ENCODE data around the gene RFT1.

DNA sequence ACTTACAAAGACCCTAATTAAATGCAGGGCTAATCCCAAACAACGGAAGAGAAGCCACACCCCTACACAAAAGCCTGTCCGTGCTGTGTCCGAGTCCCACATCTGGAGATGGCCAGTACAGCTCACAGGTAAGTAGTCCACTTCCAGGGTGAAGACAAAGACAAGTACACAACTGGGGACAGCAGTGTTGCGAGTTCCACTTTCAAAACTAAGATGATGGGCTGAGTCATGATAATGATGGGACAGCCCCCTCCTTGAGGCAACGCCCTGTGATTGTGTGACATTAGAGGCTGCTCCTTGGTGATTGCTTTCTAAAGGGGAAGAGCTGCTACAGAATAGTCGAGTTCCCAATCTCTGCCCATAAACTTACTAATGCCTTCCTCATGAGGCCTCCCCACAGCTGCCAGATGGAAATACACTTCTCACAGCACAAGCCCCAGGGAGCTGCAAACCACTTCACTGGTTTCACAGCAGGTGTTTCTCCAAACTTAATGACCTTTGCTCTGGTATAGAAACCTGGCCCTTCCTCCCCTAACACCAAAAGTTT, 27.6 kb downstream of the RFT1 start:
- TF ChIP-seq, protein P1, sequence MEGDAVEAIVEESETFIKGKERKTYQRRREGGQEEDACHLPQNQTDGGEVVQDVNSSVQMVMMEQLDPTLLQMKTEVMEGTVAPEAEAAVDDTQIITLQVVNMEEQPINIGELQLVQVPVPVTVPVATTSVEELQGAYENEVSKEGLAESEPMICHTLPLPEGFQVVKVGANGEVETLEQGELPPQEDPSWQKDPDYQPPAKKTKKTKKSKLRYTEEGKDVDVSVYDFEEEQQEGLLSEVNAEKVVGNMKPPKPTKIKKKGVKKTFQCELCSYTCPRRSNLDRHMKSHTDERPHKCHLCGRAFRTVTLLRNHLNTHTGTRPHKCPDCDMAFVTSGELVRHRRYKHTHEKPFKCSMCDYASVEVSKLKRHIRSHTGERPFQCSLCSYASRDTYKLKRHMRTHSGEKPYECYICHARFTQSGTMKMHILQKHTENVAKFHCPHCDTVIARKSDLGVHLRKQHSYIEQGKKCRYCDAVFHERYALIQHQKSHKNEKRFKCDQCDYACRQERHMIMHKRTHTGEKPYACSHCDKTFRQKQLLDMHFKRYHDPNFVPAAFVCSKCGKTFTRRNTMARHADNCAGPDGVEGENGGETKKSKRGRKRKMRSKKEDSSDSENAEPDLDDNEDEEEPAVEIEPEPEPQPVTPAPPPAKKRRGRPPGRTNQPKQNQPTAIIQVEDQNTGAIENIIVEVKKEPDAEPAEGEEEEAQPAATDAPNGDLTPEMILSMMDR (IDR thresholded peaks at IDR 0.05; ENCODE audit: low read depth, low read length), result no peak
- TF ChIP-seq MYC (IDR thresholded peaks at IDR 0.05; ENCODE audit: low read depth, low read length) (no peak), POLR2A (IDR thresholded peaks at IDR 0.05; ENCODE audit: extremely low read depth, insufficient read length) (no peak)
- TF ChIP-seq, protein P2, sequence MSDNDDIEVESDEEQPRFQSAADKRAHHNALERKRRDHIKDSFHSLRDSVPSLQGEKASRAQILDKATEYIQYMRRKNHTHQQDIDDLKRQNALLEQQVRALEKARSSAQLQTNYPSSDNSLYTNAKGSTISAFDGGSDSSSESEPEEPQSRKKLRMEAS (IDR thresholded peaks at IDR 0.05; ENCODE audit: low read depth, low read length), result 0 out of 2 replicates have a peak, but pooled peaks have one; percentile 9
